GM19099 (cell line): ENCODE measurements around the gene LGI1.

Experiments used
- POLR2A ChIP-seq: IDR thresholded peaks from 3 replicates; pipeline ENCODE4 v1.6.1; 2011; ENCODE audit warnings: low read depth; ENCODE audit not compliant: insufficient read length; ENCODE audit errors: extremely low read depth

Gene LGI1

GRCh38 chr10:93757801-93758507, at the start of gene LGI1:
Gene LGI1 (plus strand): TSS chr10:93757936. CDS start chr10:93758145, 209 bp downstream.
- TF ChIP-seq POLR2A: no peak

- no peak for TF ChIP-seq POLR2A
Observed at GRCh38 chr10:93710333-93710909, 47.3 kb upstream of the LGI1 start.

GRCh38 chr10:93711891-93712290, 45.8 kb upstream of the LGI1 start:
- TF ChIP-seq POLR2A: no peak

GRCh38 chr10:93712593-93712992, 45.1 kb upstream of the LGI1 start:
- no peak for TF ChIP-seq POLR2A

- no peak for TF ChIP-seq POLR2A
Observed at GRCh38 chr10:93715345-93715744, 42.4 kb upstream of the LGI1 start.

GRCh38 chr10:93716766-93717165, 41.0 kb upstream of the LGI1 start:
- no peak for TF ChIP-seq POLR2A

GRCh38 chr10:93718937-93719725, 38.6 kb upstream of the LGI1 start:
- TF ChIP-seq POLR2A: no peak

- TF ChIP-seq POLR2A: no peak
Observed at GRCh38 chr10:93719901-93720300, 37.8 kb upstream of the LGI1 start.

- no peak for TF ChIP-seq POLR2A
Observed at GRCh38 chr10:93722550-93722949, 35.2 kb upstream of the LGI1 start.

- no peak for TF ChIP-seq POLR2A
Observed at GRCh38 chr10:93723153-93723552, 34.6 kb upstream of the LGI1 start.

- TF ChIP-seq POLR2A: no peak
Observed at GRCh38 chr10:93726024-93726423, 31.7 kb upstream of the LGI1 start.

GRCh38 chr10:93741367-93741766, 16.4 kb upstream of the LGI1 start:
- no peak for TF ChIP-seq POLR2A

GRCh38 chr10:93742633-93743349, 14.9 kb upstream of the LGI1 start:
- no peak for TF ChIP-seq POLR2A

- no peak for TF ChIP-seq POLR2A
Observed at GRCh38 chr10:93745408-93746065, 12.2 kb upstream of the LGI1 start.

GRCh38 chr10:93746844-93747284, 10.9 kb upstream of the LGI1 start:
- TF ChIP-seq POLR2A: no peak
